ENCODE results near the gene PICK1.

The PICK1 gene

DNA sequence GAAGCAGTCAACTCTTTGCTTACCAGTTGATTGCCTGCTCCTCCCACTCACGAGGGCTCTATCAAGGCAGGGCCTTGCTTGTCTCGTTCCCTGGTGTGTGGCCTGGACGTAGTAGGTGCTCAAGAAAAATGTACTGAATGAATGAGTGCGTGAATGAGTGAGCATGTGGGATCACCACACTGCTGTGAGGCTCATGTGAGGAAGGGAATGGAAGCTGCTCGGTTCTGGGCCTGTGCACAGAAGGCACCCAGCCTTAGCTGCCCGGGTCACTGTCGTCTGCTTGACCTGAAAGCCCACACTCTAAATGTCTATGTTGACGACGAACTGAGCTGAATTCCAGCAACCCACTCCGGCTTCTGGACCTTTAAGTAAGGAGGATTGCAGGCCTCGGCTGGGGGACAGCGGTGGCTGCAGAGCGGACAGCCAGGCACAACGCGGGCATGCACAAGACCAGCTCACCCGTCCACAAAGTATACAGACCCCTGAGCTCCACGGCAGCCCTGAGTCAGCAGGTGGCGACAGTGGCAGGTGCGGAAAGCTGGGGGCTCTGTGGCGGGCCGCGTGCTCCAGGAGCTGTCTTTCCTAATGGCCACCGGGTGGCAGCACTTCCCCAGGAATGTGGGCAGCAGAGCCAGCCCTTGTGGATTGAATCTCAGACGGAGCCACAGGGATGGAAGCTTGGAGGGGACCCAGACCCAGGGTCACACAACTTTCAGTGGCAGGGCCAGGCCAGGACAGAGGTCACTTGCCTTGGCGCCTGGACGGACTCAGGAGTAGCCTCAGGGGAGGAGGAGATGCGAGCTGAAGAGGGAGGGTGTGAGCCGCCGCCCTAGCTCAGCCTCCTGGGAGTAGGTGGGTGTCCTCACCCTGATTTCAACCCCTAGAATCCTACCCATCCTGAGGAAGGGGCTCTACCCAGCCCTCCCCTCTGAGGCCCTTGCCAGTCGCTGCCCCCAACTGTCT lies 5.0 kb upstream of the PICK1 start:
- Mint-ChIP-seq H3K27me3 (no peaks in the 10 kb centered on the region), H3K27ac (no peak overlapping the region), H3K9me3 (no peaks in the 10 kb centered on the region), H3K36me3 (ENCODE audit: low read depth) (no peaks in the 10 kb centered on the region), H3K4me3 (no peak overlapping the region), H3K4me1 (ENCODE audit: low read depth) (peaks cover 12% of the 10 kb centered on the region)

DNA sequence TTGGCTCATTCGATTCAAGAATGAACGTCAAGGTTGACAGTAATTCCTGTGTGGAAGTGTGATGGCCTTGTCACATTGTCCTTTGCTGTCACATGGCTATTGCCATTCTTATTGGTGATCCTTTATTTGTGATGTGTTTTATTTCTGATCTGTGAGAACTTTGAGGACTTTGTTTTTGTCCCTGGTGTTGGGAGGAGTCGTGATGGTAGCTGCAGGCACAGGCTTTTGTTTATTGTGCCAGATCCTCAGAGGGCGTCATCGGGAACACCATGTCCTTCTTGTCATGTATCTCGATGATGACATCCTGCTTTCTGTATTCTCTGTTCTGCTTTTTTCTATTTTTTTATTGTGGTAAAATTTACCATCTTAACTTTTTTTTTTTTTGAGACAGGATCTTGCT lies 5.6 kb downstream of the PICK1 start:
- H3K27me3 Mint-ChIP-seq: no peaks in the 10 kb centered on the region
- H3K4me1 Mint-ChIP-seq (ENCODE audit: low read depth): peaks cover 8% of the 10 kb centered on the region
- H3K27ac Mint-ChIP-seq: no peak overlapping the region
- no peaks in the 10 kb centered on the region for H3K9me3 Mint-ChIP-seq
- no peak overlapping the region for H3K4me3 Mint-ChIP-seq
- H3K36me3 Mint-ChIP-seq (ENCODE audit: low read depth): peaks cover 42% of the 10 kb centered on the region

DNA sequence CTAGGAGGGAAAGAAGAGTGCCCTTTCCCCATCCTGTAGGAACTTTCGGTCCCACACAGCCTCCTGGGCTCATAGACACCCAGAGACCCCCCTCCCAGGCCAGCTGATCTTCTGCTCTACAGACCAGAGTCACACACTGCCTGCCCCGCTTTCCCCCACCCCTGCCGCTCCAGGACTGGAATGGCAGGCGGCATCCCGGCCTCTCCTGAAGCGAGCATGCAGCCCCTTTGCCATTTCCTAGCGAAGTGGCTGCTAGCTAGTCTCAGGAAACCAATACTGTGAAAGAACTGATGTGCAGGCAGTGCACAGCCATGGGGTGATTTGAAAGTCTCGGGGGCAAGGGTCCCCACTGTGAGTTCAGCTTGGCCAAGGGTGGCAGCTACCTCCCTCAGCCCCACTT lies 8.3 kb downstream of the PICK1 start:
- no peaks in the 10 kb centered on the region for H3K9me3 Mint-ChIP-seq
- no peak overlapping the region for H3K27ac Mint-ChIP-seq
- H3K4me1 Mint-ChIP-seq (ENCODE audit: low read depth): peaks cover 4% of the 10 kb centered on the region
- no peak overlapping the region for H3K4me3 Mint-ChIP-seq
- H3K36me3 Mint-ChIP-seq (ENCODE audit: low read depth): peaks cover 33% of the 10 kb centered on the region
- H3K27me3 Mint-ChIP-seq: no peaks in the 10 kb centered on the region

DNA sequence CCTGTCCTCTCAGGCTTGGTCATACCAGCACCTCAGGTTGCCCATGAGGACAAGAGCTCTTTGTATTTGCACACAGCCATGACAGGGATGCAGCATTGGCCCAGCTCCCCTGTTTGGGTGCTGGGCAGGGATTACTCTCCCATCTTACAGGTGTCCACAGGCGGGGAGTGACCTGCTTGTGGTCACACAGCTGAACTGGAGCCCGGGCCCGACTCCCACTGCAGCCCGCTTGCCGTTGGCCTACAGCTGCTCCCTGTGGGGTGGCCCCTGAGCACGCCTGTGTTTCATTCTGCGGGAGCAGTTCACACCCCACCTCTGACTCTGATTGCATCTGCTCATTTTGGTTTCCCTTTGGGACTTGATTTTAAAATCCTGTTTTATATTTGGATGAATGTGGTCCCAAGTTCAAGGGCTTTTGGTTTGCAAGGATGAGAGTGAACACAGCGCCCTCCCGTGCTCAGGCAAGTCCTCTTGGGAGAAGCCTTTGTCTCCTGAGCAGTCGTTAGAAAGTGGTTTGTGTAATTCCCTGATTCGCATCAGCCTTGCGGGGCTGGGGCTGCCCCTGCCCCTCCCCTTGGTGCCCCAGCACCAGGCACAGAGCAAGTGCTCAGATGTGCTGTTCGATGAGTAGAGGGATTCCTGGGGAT lies 9.3 kb downstream of the PICK1 start:
- Mint-ChIP-seq H3K9me3 (no peaks in the 10 kb centered on the region), H3K36me3 (ENCODE audit: low read depth) (peaks cover 33% of the 10 kb centered on the region), H3K27ac (no peak overlapping the region), H3K27me3 (no peaks in the 10 kb centered on the region), H3K4me3 (no peak overlapping the region), H3K4me1 (ENCODE audit: low read depth) (peaks cover 4% of the 10 kb centered on the region)

DNA sequence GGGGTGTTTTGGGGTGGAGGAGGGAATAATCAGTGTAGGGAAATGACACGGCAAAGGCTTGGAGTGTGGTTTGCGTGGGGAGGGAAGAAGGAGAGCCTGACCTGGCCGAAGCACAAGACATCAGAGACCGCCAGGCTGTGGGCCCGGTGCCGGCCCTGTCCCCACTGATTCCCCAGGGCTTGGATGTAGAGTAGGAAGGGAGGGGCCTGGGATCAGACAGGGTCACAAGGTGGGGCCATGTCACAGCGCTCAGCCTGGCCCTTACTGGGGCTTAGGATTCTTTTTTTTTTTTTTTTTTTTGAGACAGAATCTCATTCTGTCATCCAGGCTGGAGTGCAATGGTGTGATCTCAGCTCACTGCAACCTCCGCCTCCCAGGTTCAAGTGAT lies 9.8 kb downstream of the PICK1 start:
- Mint-ChIP-seq H3K4me1 (ENCODE audit: low read depth) (peaks cover 4% of the 10 kb centered on the region), H3K36me3 (ENCODE audit: low read depth) (peaks cover 30% of the 10 kb centered on the region), H3K4me3 (no peak overlapping the region), H3K9me3 (no peaks in the 10 kb centered on the region), H3K27ac (no peak overlapping the region), H3K27me3 (no peaks in the 10 kb centered on the region)

DNA sequence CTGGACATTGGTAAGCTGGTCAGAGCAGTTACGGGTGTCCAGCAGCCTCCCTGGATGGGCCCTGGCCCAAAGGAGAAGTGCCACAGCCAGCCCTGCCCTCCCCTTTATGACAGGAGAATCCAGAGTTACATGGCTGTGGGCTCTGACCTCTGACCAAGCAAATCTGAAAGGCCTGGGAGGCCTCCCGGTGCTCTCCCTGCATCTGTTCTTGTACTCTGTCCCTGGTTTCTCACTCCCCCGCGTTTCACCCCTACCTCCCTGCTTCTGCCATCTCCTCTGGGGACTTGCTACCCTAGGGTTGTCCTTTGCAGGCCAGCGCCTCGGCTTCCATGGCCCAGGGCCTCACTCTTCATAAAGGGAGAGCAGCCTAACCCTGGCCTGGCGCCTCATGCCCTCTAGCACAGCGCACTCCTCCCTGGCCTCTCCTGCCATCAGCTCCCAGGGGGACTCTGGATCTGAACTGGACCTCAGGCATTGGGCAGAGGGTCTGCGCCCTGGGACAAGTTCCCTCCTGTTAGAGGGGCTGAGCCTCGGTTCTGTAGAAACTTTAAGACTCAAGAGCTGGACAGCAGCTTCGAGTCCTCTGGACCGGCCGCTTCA lies 10.7 kb downstream of the PICK1 start:
- H3K27ac Mint-ChIP-seq: no peak overlapping the region
- no peak overlapping the region for H3K4me3 Mint-ChIP-seq
- no peaks in the 10 kb centered on the region for H3K27me3 Mint-ChIP-seq
- peaks cover 28% of the 10 kb centered on the region for H3K36me3 Mint-ChIP-seq (ENCODE audit: low read depth)
- H3K9me3 Mint-ChIP-seq: no peaks in the 10 kb centered on the region
- H3K4me1 Mint-ChIP-seq (ENCODE audit: low read depth): peaks cover under 1% of the 10 kb centered on the region

DNA sequence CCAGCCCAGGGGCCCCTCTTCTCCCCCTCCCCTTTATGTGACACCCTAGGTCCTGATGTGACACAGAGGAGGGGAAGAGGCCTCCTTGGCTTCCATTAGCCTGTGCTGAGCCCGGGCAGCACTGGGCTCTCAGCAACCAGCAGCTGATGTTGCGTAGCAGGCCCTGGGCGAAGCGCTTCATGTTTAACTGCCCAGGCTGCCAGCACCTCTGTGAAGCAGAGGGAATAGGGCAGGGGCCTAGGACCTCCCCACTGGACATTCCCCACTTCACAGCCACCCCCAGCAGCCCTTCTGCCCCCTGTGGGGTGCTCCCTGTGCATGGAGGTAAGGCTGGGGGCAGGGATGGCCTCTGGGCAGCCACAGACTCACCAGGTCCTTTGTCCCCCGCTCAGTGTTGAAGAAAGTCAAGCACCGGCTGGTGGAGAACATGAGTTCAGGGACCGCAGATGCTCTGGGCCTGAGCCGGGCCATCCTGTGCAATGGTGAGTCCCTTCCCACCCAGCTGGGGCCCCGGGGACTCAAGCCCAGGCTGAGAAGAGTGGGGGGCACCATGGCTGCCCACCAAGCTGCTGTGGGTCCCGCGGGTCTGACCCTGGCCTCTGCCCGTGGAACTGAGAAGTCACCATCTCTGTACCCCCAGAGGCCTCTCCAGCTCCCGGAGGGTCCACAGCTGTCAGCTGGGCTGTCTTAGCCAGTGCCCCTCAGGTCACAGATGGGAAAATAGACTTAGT lies 11.6 kb downstream of the PICK1 start:
- Mint-ChIP-seq H3K4me1 (ENCODE audit: low read depth) (no peaks in the 10 kb centered on the region), H3K9me3 (no peaks in the 10 kb centered on the region), H3K4me3 (no peak overlapping the region), H3K36me3 (ENCODE audit: low read depth) (peaks cover 25% of the 10 kb centered on the region), H3K27ac (no peak overlapping the region), H3K27me3 (no peaks in the 10 kb centered on the region)

DNA sequence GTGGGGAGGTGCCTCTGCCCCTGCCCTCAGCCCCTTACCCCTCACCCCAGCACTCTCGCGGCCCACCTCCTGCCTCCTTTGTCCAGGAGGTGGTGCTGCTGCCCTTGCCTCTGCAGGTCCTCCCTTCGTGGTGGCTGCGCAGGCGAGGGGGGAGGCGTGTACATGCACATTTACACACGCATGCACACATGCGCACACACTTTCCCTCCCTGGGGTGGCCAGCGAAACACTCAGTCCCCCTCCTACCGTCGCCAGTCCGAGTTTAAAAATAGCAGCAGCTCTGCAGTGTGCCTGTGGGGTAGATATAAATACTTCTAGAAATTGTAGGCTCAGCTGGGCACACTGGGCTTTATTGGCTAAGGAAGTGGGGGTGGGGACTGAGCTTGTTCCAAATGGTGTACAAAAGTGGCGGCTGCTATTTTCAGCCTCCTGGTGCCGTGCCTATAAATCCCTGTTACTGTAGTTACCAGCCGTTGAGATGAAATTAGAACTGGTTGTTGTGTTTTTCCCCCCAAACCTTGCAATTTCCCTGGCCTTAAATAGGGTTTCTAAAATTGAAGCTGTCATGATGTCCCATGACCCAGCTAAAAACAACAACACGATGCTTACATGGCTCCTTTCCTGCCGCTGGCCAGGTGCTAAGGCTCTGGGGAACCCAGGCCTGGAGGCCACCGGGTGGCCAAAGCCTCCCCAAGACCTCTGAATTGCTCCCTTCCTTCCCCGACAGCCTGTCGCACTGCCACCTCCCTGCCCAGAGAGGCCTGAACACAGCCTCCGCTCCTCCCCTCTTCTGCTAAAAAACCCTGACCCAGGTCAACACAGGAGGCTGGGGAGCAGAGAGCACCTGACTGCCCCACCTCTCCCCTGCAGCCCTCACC lies 12.4 kb downstream of the PICK1 start:
- no peaks in the 10 kb centered on the region for H3K4me1 Mint-ChIP-seq (ENCODE audit: low read depth)
- H3K27ac Mint-ChIP-seq: no peak overlapping the region
- no peak overlapping the region for H3K4me3 Mint-ChIP-seq
- H3K27me3 Mint-ChIP-seq: no peaks in the 10 kb centered on the region
- H3K9me3 Mint-ChIP-seq: no peaks in the 10 kb centered on the region
- H3K36me3 Mint-ChIP-seq (ENCODE audit: low read depth): peaks cover 29% of the 10 kb centered on the region

DNA sequence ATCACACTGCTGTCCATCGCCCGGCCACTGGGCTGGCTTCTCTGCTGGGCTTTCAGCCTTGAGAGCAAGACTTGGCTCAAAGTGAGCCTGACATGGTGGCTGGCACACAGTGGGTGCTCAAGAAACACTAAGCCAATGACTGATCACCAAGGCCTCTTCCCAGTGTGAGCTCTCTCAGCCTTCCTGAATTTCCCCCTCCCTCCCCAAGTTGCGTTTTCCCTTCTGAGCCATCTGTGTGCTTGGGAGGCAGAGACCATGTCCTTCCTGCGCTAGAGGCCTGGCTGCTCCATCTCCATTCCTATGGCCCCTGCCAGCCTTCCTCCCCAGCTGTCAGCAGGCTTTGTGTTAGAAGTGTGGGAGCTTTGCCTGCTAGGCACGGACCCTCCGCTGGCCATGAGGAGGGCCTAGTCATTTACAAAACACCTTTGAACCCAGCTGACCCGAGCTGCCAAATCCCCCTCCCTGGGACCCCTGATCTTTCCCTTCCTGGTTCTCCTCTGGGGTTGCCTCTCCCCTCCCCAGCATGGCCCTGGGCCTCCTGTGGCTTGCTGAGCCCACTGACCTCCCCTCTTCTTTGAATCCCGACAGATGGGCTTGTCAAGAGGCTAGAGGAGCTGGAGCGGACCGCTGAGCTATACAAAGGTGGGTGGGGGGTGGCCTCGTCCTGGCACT lies 13.2 kb downstream of the PICK1 start:
- Mint-ChIP-seq H3K27me3 (no peaks in the 10 kb centered on the region), H3K4me1 (ENCODE audit: low read depth) (no peaks in the 10 kb centered on the region), H3K36me3 (ENCODE audit: low read depth) (peaks cover 22% of the 10 kb centered on the region), H3K4me3 (no peak overlapping the region), H3K27ac (no peak overlapping the region), H3K9me3 (no peaks in the 10 kb centered on the region)

DNA sequence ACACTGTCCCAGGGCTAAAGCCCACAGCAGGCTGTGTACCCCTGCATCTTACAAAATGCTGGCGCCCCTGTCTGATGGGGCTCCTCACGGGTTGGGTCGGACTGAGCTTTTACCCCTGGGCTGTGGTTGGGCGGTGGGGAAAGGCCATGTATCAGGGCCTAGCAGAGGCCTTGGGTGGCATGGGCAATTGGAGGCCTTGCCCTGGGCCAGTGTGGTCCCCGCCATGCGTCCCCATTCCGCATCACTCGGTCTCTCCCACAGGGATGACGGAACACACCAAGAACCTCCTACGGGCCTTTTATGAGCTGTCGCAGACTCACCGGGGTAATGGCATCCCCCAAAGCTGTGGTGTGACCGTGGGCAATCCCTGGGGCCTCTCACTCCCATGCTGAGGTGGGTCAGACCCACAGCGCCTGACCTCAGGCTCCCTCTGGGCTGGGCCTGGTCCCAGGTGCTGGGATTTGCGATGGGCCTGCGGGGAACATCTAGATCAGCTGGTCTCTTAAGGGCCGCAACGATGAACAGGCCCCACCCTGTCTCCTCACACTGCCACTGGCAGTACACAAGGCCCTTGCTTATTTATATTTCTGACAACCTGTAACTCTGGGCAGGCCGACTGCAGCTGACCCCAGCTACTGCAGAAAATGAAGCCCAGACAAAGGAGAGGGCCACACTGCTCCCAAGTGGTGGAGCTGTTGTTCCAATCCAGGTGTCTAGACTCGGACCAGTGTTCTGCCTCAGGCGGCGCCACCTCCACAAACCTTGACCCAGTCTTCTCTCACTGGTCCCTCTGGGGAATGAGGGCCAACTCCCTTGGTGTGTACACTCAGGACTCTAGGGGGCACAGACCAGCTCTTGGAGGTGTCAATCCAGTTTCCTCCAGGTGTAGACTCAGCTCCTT lies 14.5 kb downstream of the PICK1 start:
- Mint-ChIP-seq H3K9me3 (no peaks in the 10 kb centered on the region), H3K27me3 (no peaks in the 10 kb centered on the region), H3K27ac (no peak overlapping the region), H3K4me1 (ENCODE audit: low read depth) (no peaks in the 10 kb centered on the region), H3K36me3 (ENCODE audit: low read depth) (peaks cover 14% of the 10 kb centered on the region), H3K4me3 (no peak overlapping the region)

DNA sequence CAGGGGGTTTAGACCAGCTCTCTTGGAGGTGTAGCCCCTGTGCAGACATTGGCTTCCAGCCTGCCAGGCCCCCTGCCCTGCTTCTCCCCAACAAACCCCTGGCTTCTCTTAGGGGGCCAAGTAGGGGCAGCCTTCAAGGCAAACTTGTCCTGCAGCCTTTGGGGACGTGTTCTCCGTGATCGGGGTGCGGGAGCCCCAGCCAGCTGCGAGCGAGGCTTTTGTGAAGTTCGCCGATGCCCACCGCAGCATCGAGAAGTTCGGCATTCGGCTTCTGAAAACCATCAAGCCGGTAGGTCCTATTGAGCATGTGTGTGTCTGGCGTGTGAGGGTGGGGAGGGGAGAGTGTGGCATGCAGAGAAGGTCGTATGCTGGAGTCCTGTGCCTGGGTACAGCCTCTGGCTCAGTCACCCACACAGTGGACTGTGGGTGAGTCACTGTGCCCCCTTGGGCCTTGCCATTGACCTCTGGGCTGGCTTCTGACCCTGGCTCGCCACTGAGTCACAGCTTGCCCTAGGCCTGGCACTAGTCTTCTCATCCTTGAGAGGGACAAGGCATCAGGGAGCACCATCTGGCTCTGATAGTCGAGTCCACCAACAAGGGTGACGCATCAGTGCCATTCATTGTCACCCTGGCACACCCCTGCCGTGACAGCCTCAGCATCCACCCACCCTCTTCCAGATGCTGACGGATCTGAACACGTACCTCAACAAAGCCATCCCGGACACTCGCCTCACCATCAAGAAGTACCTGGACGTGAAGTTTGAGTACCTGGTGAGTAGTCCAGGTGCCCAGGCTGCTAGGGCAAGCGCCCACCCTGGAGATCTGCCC lies 15.3 kb downstream of the PICK1 start:
- Mint-ChIP-seq H3K27ac (no peak overlapping the region), H3K36me3 (ENCODE audit: low read depth) (peaks cover 11% of the 10 kb centered on the region), H3K9me3 (no peaks in the 10 kb centered on the region), H3K4me1 (ENCODE audit: low read depth) (no peaks in the 10 kb centered on the region), H3K4me3 (no peak overlapping the region), H3K27me3 (no peaks in the 10 kb centered on the region)
